IPS-NIHi7 (cell line): ENCODE measurements around the gene NUP205.
A peak's percentile ranks its signal among the peaks of the same experiment; 100 is the strongest.

ENCODE experiments used
- DNase-seq: peaks from one replicate; pipeline ENCODE4 v3.0.0; 2012; ENCODE audit warnings: mixed read lengths; ENCODE audit errors: extremely low spot score

NUP205 gene

DNA sequence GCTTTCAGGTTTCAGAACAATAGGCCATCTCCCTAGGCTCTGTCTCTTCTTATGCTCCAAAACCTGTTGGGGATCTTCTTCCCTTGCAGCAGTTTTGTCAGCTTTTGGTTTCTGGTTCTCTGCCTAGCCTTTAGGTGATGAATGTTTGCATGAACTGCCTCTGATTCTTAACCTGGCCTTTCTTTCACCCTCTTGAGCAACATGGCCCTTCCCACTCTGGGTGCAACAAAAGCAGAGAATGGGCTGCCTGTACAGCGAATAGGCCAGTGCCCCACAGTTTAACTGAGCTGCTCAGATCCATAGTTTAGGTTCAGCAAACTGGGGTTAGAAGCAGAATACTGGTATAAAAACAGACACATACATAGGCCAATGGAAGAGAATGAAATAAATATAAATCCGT, 18.1 kb upstream of the NUP205 start:
- no peak for DNase-seq

DNA sequence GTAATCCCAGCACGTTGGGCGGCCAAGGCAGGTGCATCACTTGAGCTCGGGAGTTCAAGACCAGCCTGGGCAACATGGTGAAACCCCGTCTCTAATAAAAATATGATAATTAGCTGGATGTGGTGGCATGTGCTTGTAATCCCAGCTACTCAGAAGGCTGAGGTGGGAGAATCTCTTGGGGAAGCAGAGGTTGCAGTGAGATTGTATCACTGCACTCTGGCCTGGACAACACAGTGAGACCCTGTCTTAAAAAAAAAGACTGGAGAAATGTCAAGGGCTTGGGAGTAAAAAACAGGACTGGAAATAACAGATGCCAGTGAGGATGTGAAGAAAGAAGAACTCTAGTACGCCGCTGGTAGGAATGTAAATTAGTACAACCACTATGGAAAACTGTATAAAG, 16.7 kb upstream of the NUP205 start:
- no peak for DNase-seq

DNA sequence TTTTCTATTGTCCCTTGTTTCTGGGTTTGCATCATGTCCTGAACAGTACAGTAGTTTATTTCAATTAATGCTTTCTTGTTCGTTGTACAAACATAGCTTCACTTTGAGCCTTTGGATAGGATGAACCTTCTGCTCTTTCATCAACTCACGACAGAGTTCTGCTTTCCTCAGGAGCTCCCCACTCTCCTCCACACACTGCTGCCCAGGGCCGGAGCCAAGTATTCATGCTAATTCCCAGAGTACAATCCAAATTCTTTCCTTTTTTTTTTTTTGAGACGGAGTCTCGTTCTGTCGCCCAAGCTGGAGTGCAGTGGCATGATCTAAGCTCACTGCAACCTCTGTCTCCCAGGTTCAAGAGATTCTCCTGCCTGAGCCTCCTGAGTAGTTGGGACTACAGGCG, 7.5 kb upstream of the NUP205 start:
- no peak for DNase-seq

DNA sequence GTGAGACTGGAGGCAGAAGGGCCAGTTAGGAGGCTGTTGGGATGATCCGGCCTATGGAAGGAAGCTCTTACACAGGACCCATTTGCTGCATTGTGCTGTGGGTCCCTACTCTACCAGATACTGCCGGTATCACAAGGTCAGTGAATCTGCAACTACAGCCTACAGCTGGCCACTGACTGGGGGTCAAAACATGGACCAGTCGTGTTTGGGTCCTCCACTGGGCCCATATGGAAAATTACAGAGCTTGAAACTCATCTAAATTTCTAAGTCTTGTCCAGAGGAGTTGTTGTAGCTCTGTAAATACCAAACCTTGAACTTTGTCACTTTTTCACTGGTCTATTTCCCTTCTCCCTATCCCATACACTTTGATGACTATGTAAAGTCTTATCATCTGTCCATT, 5.6 kb upstream of the NUP205 start:
- DNase-seq: no peak

DNA sequence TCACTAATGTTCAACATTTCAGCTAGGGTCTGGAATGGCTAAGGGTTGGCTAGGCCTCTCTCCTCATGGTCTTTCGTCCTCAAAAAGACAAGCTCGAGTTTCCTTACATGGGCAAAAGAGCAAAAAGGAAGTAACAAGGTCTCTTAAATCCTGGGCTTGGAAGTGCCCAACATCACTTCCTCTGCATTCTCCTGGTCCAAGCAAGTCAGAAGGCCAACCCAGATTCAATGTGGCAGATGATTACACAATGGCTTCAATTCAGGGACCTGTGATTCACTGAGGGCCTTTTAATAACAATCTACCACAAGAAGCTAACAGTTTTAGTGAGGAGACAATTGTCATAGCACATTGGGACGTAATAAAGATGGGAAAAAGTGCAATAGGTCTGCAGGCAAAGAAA, 4.4 kb upstream of the NUP205 start:
- DNase-seq: no peak

DNA sequence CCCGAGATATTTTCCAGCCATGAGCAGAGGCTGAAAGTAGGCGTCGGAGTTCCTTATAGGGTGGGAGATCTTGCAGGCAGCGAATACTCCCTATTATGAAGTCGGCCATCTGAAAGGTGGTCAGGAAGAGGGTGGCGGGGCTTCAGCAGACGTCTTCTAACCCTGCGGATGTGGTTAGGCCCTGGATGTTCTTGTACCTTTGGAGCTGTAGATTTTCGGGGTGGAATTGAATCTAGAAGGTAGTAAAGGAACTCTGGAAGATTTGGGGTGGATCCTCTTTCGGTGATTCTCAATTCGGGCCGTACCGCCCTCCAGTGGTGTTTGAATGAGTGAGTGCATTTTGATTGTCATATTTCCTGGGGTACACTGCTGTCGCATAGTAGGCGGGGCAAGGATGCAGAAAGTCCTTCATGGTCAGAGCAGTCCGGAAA, 635 bp downstream of the NUP205 start:
- DNase-seq: peak; percentile 59

DNA sequence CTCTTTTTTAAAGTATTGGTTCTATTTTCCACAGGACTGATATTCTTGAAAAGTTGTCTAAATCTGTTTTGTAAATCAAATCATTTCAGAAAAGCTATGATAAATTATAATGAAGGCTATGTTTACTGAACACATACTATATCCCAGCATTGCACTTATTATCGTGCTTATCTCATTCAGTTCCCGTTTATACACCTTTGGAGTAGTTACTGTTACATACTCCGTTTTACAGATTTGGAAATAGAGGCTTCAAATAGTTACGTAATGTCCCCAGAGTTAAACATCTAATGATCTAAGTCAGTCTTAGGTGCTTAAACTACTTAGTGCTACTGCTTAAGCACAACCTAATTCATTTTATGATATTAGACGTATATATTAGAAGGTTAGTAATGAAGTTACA, 1.2 kb downstream of the NUP205 start:
- DNase-seq: no peak

DNA sequence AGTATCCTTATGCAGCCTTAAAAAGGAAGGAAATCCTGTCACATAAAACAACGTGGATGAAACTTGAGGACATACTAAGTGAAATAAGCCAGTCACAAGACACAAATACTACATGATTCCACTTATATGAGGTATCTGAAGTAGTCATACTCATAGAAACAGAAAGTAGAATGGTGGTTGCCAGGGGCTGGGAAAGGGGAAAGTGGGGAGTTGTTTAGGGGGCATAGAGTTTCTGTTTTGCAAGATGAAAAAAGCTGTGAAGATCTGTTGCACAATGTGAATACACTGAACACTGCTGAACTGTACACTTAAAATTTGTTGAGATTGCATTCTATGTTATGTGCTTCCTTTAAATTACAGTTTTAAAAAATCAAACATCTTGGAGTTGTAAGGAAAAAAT, 2.9 kb downstream of the NUP205 start:
- DNase-seq: no peak

DNA sequence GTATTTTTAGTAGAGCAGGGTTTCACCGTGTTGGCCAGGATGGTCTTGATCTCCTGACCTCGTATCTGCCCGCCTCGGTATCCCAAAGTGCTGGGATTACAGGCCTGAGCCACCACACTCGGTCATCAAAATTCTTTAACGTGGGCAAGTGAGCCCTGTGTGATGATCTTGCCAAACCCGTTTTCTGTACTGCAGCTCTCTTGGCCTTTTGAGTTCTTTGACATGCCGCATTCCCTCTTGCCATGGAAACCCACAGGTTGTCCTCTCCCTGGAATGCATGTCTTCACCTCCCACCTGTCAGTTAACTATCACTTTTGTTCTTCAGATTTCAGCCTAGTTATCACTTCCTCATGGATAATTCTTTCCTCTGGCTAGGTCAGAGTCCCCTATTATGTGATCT, 5.0 kb downstream of the NUP205 start:
- peak; percentile 70 for DNase-seq

DNA sequence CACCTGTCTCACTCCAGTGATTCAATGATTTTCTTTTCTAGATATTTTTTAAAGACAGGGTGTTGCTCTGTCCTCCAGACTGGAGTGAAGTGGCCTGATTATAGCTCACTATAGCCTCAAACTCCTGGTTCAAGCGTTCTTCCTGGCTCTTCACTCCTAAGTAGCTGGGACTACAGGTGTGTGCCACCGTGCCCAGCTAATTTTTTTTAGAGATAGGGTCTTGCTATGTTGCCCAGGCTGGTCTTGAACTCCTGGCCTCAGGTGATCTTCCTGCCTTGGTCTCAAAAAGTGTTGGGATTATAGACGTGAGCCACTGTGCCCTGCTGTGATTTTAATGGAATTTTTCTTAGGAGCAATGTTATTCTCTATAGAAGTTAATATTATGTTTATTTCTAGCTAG, 14.1 kb downstream of the NUP205 start:
- no peak for DNase-seq

DNA sequence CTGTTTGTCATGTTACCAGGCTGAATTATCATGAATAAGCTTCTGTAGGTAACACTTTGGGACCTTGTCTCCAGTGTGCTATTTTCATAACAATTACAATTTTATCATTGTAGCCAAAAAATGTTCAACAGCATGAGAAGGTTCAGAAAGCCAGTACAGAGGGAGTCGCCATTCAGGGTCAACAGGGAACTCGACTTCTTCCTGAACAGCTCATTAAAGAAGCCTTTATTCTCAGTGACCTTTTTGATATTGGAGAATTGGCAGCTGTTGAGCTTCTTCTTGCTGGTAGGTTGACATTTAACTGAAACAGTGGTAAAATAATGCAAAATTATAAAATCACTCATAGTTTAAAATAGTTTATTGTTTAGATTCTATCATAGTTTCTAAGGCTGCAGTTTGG, 15.8 kb downstream of the NUP205 start:
- no peak for DNase-seq

DNA sequence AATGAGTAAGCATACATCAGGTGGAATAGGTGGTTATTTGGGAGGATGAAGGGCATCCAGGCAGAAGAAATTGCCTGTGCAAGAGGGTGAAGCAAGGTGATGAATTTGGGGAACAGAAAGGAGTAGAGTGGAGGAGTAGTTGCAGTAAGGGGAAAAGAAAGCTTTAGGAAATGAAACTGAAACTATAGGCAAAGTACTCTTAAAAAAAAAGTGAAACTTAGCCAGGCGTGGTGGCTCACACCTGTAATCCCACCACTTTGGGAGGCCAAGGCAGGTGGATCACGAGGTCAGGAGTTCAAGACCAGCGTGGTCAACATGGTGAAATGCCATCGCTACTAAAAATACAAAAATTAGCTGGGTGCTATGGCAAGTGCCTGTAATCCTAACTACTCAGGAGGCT, 17.6 kb downstream of the NUP205 start:
- no peak for DNase-seq

DNA sequence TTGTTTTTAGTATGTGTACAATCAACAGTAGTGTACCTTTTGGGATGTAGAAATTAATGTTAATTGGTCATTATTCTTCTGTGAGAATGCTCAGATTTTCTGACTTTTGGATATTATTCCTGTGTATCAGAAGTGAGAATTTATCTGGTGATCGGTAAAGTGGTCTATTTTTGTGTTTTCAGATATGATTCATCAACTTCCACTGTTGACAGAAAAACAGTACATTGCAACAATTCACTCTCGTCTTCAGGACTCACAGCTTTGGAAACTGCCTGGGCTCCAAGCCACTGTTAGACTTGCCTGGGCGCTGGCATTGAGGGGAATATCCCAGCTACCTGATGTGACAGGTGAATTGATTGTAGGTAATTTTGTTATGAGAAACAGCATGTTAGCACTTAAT, 20.9 kb downstream of the NUP205 start:
- no peak for DNase-seq

DNA sequence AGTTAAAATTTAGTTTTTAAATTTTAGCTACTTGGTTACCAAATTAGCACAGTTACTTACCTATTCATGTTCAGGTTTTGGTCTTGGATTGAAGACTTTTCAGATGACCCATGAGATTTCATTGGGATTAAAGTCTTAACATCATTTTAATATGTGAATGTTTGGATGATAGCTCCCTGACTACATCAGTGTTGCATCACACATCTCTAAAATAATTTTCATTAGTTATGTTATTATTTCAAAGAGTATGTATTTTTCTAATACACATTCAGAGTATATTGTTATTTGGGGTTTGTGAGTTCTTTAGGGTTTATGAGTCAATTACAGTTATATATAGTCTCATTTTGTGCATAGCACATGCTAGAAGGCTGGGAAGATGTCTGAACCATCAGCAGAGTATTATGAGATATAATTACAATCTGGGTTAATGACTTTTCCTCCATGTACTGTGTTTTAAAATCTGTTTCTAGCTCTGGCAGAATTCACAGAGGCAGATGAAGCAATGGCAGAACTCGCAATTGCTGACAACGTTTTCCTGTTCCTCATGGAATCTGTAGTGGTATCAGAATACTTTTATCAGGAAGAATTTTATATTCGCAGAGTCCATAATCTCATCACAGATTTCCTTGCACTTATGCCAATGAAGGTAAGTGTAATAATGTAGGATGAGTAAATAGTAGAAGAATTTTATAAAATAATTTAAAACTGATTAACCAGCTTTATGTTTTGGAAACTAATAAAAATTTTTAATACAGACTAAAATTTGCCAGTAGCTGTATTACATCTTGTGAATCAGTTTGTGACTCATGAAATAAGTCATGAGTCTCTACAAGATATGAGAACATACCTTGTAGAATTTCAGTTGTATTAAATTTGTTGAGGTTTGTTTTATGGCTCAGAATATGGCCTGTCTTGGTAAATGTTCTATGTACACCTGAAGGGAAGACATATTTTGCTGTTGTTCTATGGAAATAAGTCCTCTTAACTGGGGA, 26.9 kb downstream of the NUP205 start:
- DNase-seq: no peak

DNA sequence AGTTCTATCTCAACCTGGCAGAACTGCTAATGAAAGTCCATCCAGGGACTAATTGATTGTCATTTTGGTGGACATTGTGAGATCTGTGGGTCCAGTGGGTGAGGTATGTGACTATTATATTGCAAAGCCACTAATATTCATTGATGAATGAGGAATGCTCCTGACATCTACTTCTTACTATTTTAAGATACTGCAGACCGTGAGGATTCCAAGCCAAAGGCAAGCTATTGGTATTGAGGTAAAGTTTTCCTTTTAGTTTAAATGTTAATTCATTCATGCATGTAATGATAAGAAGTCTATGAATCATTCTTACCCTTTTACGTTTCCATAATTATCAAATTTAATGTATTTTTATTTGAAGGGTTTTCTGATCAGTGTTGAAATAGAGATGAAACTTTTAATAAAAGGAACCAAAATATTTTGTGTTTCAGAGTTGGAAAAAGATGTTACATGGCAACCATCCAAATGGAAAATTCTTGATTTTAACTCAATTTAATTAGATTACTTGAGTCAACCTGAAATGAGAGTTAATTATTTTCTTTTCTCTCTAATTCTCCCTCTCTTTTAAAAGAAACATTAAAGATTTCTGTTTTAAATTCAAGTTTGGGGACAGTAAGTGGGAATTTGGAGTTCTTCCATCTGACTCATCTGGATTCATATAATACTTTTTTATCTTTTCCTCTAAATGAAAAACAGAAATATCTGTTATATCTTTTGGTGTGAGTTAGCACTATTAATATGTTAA, 39.6 kb downstream of the NUP205 start:
- no peak for DNase-seq

DNA sequence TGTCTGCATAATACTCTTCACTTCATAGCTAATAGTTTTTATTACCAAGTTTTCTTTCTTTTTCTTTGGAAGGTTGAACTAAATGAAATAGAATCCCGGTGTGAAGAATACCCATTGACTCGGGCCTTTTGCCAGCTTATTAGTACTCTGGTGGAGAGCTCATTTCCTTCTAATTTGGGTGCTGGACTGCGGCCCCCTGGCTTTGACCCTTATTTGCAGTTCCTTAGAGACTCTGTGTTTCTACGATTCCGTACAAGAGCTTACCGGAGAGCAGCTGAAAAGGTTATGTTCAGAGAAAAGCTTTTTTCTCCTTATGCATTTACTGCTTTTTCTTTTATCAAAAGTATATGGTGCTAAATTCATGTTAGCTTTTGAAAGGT, 40.2 kb downstream of the NUP205 start:
- DNase-seq: no peak

DNA sequence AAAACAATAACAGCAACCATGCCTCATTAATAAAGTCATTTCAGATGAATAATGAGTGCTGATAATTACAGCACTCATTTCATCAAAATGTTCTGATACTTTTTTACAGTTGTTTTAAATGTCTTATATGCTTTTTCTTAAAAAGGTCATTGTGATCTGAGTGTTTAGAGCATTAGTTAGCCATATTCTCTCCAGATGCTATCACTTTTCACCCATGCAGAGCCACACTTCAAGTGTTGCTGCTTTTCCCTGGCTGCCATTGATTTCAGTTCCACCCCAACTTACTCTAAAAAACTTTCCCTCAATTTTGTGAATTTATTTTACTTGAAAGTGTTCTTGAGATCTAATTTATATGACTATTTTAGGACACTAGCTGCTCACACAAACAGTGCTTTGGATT, 41.8 kb downstream of the NUP205 start:
- no peak for DNase-seq

DNA sequence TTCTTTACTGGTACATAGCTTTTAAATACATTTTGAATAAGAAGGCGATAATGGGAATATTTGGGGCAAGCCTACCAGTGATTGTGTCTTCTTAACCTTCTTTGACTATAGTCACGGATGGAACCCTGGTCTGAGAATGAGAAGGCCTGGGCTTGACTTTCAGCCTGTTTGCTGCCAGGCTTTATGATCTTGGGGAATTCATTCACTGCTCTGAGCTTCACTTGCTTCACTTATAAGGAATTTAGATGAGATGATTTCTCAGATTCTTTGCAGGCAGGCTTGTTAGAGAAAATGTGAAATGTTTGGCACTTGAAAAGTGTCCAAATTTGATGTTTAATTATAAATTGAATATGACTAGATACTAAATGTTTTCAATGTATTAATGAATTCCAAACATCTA, 42.5 kb downstream of the NUP205 start:
- no peak for DNase-seq

DNA sequence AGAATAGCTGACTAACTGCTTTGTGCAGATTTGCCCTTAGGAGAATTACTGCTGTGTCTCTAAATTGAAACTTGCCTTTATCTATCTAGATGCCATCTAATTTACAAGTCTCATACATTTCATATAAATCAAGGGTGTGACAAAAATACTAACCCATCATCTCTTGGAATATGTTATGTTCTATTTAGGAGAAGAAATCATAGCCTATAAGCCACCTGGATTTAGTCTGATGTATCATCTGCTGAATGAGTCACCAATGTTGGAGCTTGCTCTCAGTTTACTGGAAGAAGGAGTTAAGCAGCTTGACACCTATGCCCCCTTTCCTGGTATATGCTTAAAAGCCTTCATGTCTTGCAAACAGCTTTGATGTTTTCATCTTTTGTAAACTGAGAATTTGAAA, 43.5 kb downstream of the NUP205 start:
- DNase-seq: no peak

DNA sequence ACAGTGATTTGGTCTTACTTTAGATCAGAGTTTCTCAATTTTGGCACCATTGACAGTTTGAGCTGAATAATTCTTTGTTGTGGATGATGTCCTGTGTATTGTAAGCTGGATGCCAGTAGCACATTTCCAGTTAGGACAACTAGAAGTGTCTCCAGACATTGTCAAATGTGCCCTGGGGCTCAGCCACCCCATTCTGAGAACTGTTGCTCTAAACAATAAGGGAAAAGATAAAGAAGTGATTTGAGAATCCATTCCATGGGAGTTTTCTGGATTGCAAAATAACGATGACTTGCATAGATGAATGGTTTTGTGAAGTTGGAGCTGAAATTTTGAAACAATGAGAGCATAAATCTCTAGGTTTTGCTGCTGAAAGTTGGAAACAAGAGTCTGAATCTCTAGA, 44.6 kb downstream of the NUP205 start:
- DNase-seq: no peak

DNA sequence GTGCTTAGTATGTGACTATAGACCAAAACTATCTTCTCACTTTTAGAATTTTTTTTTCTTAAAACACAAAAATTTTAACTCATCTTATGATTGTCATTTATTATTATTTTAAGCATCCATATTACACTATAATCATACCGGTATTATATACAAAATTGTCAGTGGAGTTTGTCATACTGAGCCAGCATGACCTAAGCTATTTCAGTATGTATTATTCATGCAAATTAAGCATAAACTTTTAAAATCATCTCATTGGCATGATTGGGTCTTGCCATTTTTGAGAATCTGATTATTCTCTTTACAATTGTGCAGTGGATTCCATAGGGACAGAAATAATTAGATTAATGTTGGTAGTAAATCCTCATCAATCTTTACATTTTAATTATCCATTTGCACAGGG, 58.4 kb downstream of the NUP205 start:
- no peak for DNase-seq

DNA sequence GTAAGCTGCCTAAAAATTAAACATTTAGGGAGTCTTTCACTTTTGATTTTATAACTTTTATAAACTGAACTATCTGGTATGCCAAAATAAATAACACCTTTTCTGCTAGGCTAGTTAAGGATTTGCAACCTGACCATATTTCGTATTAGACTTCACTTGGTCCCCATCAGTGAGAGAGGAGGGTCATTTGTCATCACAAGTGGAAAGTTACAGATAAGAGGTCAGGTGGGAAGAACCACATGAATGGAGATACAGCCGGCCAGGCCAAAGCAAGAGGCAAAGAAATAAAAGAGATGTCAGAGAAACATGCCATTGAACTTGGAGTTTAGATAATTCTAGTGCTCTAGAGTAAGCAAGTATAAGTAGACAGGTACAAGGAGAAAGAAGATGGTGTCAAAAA, 60.1 kb downstream of the NUP205 start:
- DNase-seq: no peak

DNA sequence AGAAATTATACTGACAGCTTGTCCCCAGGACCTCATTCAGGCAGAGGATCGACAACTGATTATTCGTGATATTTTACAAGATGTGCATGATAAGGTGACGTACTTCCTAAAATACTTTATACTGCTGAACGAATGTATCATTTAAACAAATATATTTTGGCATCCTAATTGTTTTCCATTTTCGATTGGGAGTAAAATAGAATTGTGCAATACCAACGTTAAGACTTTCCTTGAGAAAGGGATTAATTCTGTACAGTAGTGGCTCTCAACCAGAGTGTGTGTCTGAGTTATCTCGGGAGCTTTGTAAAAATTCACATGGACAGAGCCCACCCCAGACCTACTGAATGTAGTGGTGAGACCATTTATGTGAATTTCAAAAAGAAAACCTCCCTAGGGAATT, 60.8 kb downstream of the NUP205 start:
- DNase-seq: no peak
